SKM-1 (cell line): ENCODE measurements around the gene MST1.

ENCODE experiments used
- DNase-seq: peaks from one replicate; lab custom pipeline; 2025; ENCODE audit not compliant: unreplicated experiment; lab: John Stamatoyannopoulos, UW

MST1 gene

GRCh38 chr3:49718858-49719213 lies 29.6 kb upstream of the MST1 start:
- no peak for DNase-seq

GRCh38 chr3:49717959-49718857 lies 28.9 kb upstream of the MST1 start:
- DNase-seq, result no peak

GRCh38 chr3:49717211-49717958 lies 28.1 kb upstream of the MST1 start:
- no peak for DNase-seq

GRCh38 chr3:49716691-49717210 lies 27.5 kb upstream of the MST1 start:
- no peak for DNase-seq

- no peak for DNase-seq
These were observed 26.9 kb upstream of the MST1 start for GRCh38 chr3:49716169-49716568.

- DNase-seq, result no peak
These were observed 26.4 kb upstream of the MST1 start for GRCh38 chr3:49715611-49716121.

GRCh38 chr3:49714728-49715550 lies 25.7 kb upstream of the MST1 start:
- DNase-seq, result no peak

GRCh38 chr3:49713336-49714105 lies 24.2 kb upstream of the MST1 start:
- DNase-seq, result no peak

- DNase-seq, result no peak
These were observed 23.5 kb upstream of the MST1 start for GRCh38 chr3:49712631-49713317.

- no peak for DNase-seq
These were observed 22.9 kb upstream of the MST1 start for GRCh38 chr3:49712166-49712565.

- no peak for DNase-seq
These were observed 22.2 kb upstream of the MST1 start for GRCh38 chr3:49711489-49711888.

GRCh38 chr3:49709852-49710251 lies 20.6 kb upstream of the MST1 start:
- DNase-seq, result no peak

GRCh38 chr3:49707113-49707480 lies 17.8 kb upstream of the MST1 start:
- no peak for DNase-seq

GRCh38 chr3:49706456-49707112 lies 17.3 kb upstream of the MST1 start:
- DNase-seq, result no peak

- DNase-seq, result no peak
These were observed 16.2 kb upstream of the MST1 start for GRCh38 chr3:49705390-49705960.

- DNase-seq, result no peak
These were observed 15.4 kb upstream of the MST1 start for GRCh38 chr3:49704629-49705028.

GRCh38 chr3:49703956-49704355 lies 14.7 kb upstream of the MST1 start:
- DNase-seq, result no peak

GRCh38 chr3:49703443-49703927 lies 14.2 kb upstream of the MST1 start:
- DNase-seq, result peak; percentile 33

GRCh38 chr3:49702672-49703071 lies 13.4 kb upstream of the MST1 start:
- DNase-seq, result no peak
